ENCODE data around the gene YWHAB. TPM values are rescaled to one million over a fixed set of nuclear protein-coding genes. Genes with fewer than 3 reads are reported as not detected.

Gene YWHAB
- 174 and 180 TPM in 2 replicates for total RNA-seq (ENCODE audit: low replicate concordance)

GRCh38 chr20:44885392-44886265 lies at the start of gene YWHAB:
Gene YWHAB (plus strand): TSS chr20:44885705. CDS start chr20:44901534, 15,829 bp downstream.
- peak; percentile 14 for TF ChIP-seq CTCF (IDR thresholded peaks at IDR 0.05; ENCODE audit: insufficient read depth, low read length)
- DNase-seq (ENCODE audit: low read depth), result peak; percentile 94
- H3K4me3 ChIP-seq (ENCODE audit: low read depth, low read length), result peak within 1 kb of the TSS; percentile 90

- no peak overlapping the region for H3K4me3 ChIP-seq (ENCODE audit: low read depth, low read length)
- TF ChIP-seq CTCF (IDR thresholded peaks at IDR 0.05; ENCODE audit: insufficient read depth, low read length), result no peak
- DNase-seq (ENCODE audit: low read depth), result no peak
These were observed 48.8 kb upstream of the YWHAB start for GRCh38 chr20:44836601-44837120.

GRCh38 chr20:44837946-44838345 lies 47.6 kb upstream of the YWHAB start:
- H3K4me3 ChIP-seq (ENCODE audit: low read depth, low read length), result no peak overlapping the region
- DNase-seq (ENCODE audit: low read depth), result no peak
- TF ChIP-seq CTCF (IDR thresholded peaks at IDR 0.05; ENCODE audit: insufficient read depth, low read length), result no peak

GRCh38 chr20:44838521-44838920 lies 47.0 kb upstream of the YWHAB start:
- no peak overlapping the region for H3K4me3 ChIP-seq (ENCODE audit: low read depth, low read length)
- no peak for TF ChIP-seq CTCF (IDR thresholded peaks at IDR 0.05; ENCODE audit: insufficient read depth, low read length)
- no peak for DNase-seq (ENCODE audit: low read depth)

DNA sequence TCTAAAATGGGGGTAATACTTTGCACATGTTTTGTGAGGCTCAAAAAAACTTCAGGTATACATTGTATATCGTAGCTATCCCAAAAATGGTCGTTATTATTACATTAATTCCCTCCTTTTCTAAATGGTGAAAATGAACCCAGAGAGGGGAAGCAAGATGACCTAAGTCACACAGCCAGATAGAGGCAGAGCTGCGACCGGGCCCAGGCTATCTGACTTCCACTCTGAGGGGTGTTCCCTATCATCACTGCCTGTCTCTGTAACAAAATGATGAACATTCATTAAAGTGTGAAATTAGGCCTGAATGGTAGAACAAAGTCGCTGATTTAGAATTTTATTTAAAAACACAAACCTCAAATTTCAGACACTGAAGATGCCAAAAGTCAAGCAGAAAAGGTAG lies 46.0 kb upstream of the YWHAB start:
- no peak for TF ChIP-seq CTCF (IDR thresholded peaks at IDR 0.05; ENCODE audit: insufficient read depth, low read length)
- no peak for DNase-seq (ENCODE audit: low read depth)
- no peak overlapping the region for H3K4me3 ChIP-seq (ENCODE audit: low read depth, low read length)

DNA sequence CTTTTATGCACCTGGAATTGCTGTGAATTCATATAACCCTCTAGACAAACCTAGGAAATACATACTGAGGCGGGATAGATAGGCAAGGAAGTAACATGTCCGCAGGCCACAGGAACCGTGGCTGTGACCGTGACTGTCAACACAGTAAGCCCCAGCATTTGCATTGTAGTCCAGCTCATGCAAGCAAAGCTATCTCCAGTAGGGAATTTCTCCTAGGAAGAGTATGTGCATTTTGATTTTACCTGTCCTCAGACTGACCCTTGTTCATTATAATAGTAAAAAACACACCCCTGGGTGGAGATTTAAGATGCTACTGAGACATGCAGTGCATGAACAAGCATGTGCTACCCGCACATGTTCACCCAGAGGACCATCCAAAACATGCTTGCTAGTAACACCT lies 44.7 kb upstream of the YWHAB start:
- no peak overlapping the region for H3K4me3 ChIP-seq (ENCODE audit: low read depth, low read length)
- DNase-seq (ENCODE audit: low read depth), result no peak
- no peak for TF ChIP-seq CTCF (IDR thresholded peaks at IDR 0.05; ENCODE audit: insufficient read depth, low read length)

Data from fibroblast of the aortic adventitia (primary cell).